HG02571 (cell line): Measurements from ENCODE around the gene BRF1.

Experiments used
- ATAC-seq: cut with Tn5 transposase; IDR thresholded peaks from one replicate; pipeline ENCODE4 v1.9.1; 2021; ENCODE audit warnings: mild to moderate bottlenecking, moderate library complexity; ENCODE audit not compliant: unreplicated experiment

The BRF1 gene

GRCh38 chr14:105200074-105200473 lies 100.7 kb downstream of the BRF1 start:
- ATAC-seq, result no peak

GRCh38 chr14:105199093-105199492 lies 101.7 kb downstream of the BRF1 start:
- no peak for ATAC-seq

GRCh38 chr14:105198588-105198987 lies 102.2 kb downstream of the BRF1 start:
- ATAC-seq, result no peak

- no peak for ATAC-seq
These were observed 103.6 kb downstream of the BRF1 start for GRCh38 chr14:105197211-105197641.

- ATAC-seq, result no peak
These were observed 104.4 kb downstream of the BRF1 start for GRCh38 chr14:105196265-105196960.

GRCh38 chr14:105195522-105196264 lies 105.1 kb downstream of the BRF1 start:
- ATAC-seq, result no peak

- ATAC-seq, result no peak
These were observed 105.8 kb downstream of the BRF1 start for GRCh38 chr14:105195051-105195450.

- no peak for ATAC-seq
These were observed 106.7 kb downstream of the BRF1 start for GRCh38 chr14:105193916-105194782.

GRCh38 chr14:105192866-105193731 lies 107.7 kb downstream of the BRF1 start:
- no peak for ATAC-seq

- ATAC-seq, result no peak
These were observed 112.8 kb downstream of the BRF1 start for GRCh38 chr14:105187935-105188524.

GRCh38 chr14:105187116-105187515 lies 113.7 kb downstream of the BRF1 start:
- no peak for ATAC-seq

- no peak for ATAC-seq
These were observed 114.8 kb downstream of the BRF1 start for GRCh38 chr14:105185973-105186372.

GRCh38 chr14:105185001-105185400 lies 115.8 kb downstream of the BRF1 start:
- ATAC-seq, result no peak

- ATAC-seq, result no peak
These were observed 116.3 kb downstream of the BRF1 start for GRCh38 chr14:105184461-105184860.

GRCh38 chr14:105182296-105183020 lies 118.3 kb downstream of the BRF1 start:
- ATAC-seq, result no peak

- ATAC-seq, result no peak
These were observed 119.1 kb downstream of the BRF1 start for GRCh38 chr14:105181549-105182295.

- ATAC-seq, result no peak
These were observed 119.9 kb downstream of the BRF1 start, which contains the start of gene NUDT14 for GRCh38 chr14:105180592-105181548. TSS of gene NUDT14 (minus strand) at chr14:105181312. CDS start at chr14:105181209, 103 bp downstream.
